K562 treated with DMSO at 1 percent for 48 hours (cell line): ENCODE results near the gene VASH2. TPM values are rescaled to one million over a fixed set of nuclear protein-coding genes. Genes with fewer than 3 reads are reported as not detected.

Source experiments
- total RNA-seq: library from RNA; unstranded; fragments of 300-600 nt; gene quantifications from 2 replicates; pipeline ENCODE4 v1.2.3, GENCODE V29; 2022; ENCODE audit warnings: low replicate concordance; ENCODE audit errors: extremely low read depth

VASH2 gene
- total RNA-seq = not detected in 2 replicates

GRCh38 chr1:212950243-212951125, at the start of gene VASH2:
TSS of gene VASH2 (plus strand) at chr1:212950541. CDS start at chr1:212951543, 1,002 bp downstream.

DNA sequence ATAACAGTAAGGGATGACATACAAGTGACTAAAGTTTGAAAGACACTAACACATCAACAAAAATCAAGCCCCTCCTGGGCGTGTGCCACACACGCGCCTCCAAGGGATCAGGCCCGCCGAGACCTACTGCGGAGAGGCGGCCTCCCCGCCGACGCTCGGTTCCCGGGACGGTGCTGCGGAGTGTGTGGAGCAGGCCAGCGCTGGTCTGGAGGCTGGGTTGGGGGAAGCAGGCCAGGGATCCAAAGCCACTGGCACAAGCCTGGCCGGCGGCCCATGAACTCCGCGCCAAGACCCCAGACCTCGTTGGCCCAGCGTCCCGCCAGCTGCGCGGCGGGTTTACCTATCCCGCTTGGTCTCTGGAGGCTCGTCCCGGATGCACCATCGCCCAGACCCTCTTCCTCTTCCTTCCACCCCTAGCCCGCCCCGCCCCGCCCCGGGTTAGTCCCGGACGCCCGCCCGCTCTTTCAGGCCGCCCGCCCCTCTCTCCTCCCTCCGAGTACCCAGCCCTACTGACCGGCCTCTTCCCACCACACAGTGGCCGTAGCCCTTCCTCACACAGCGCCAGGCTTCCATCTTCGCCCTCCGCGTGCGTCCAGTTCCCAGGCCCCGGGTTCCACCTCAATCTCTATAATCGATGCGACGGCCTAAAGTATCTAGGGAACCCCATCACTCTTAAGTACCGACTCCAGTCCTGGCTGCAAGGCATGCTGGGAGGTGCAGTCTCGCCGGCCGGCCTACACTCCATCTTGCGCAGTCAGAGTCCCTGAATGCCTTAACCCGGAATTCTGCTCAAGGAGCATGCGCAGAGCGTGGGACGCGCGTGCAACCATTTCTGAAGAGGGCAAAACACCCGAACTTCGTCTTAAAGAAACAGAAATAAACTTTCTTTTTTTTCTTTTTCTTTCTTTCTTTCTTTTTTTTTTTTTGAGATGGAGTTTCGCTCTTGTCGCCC, 65.0 kb downstream of the VASH2 start, which contains the start of gene ANGEL2:
Gene ANGEL2, minus strand, starts transcription at position 769 of the 952 bp plus-strand sequence. Its CDS starts 196 bp downstream, at position 573.

Other genes starting within 250 kb of the VASH2 start
- not detected in 2 replicates for gene NSL1, start 158.8 kb upstream of the VASH2 start, total RNA-seq
- gene TATDN3, start 158.6 kb upstream of the VASH2 start, total RNA-seq = not detected in 2 replicates
- gene SPATA45, start 102.9 kb upstream of the VASH2 start, total RNA-seq = not detected in 2 replicates
- not detected in 2 replicates for gene FLVCR1, start 92.3 kb upstream of the VASH2 start, total RNA-seq
- gene ANGEL2, start 65.3 kb downstream of the VASH2 start, total RNA-seq = not detected in 2 replicates
- not detected in 2 replicates for gene RPS6KC1, start 100.7 kb downstream of the VASH2 start, total RNA-seq